Ovary (tissue), 9 donors: ENCODE results near the gene ASB6. TPM values are rescaled to one million over a fixed set of nuclear protein-coding genes. Genes with fewer than 3 reads are reported as not detected.

ENCODE experiments used
- DNase-seq, 5 donors: peaks; one replicate each; pipeline ENCODE4 v3.0.0-alpha.2; 2019 to 2020
- H3K27ac ChIP-seq, 2 donors: fragments of 200-600 bp; one replicate each; pipeline versions ENCODE4 v1.5.1 to v1.8.0; 2019 to 2022
- H3K27me3 ChIP-seq: fragments of 200-600 bp; one replicate; pipeline ENCODE4 v1.8.0; 2022
- H3K36me3 ChIP-seq: fragments of 200-600 bp; sonication (generic); one replicate; pipeline ENCODE4 v1.5.1; 2019
- H3K4me1 ChIP-seq: one replicate; pipeline ENCODE4 v1.8.1; 2013; ENCODE audit warnings: mild to moderate bottlenecking, moderate library complexity; ENCODE audit not compliant: insufficient read depth
- H3K4me3 ChIP-seq: fragments of 200-600 bp; sonication (generic); one replicate; pipeline ENCODE4 v1.5.1; 2017
- H3K9me3 ChIP-seq, 2 donors: fragments of 200-600 bp in 1 of 2; sonication (generic) in 1 of 2; one replicate each; pipeline versions ENCODE4 v1.5.1 to v1.8.1; 2013 to 2019; ENCODE audit warnings: mild to moderate bottlenecking in 1 of 2, moderate library complexity in 1 of 2
- CTCF ChIP-seq, 3 donors: fragments of 450-650 bp in 2 of 3; fragments of 200-600 bp in 1 of 3; IDR thresholded peaks; one replicate each; pipeline versions ENCODE4 v1.5.1 to v1.8.0; 2016 to 2022; ENCODE audit warnings: antibody characterized with exemption in 3 of 3, mild to moderate bottlenecking in 1 of 3
- EP300 ChIP-seq: sonication (generic); formaldehyde crosslinking; IDR thresholded peaks from one replicate; pipeline ENCODE4 v1.6.1; 2017; ENCODE audit warnings: antibody characterized with exemption
- POLR2A ChIP-seq: fragments of 450-650 bp; IDR thresholded peaks from one replicate; pipeline ENCODE4 v1.6.1; 2017; ENCODE audit warnings: antibody characterized with exemption, mild to moderate bottlenecking, moderate library complexity
- WGBS, 3 donors: extraction: QIAGEN DNeasy Blood & Tissue Kit in 1 of 3; methylation state at CpG; one replicate each; pipeline versions ENCODE4 v1.1.5 to v1.1.7; 2013 to 2017; 5-methylcytosine and 5-hydroxymethylcytosine counted together
- intact Hi-C, 4 donors: fragments of 100-400 bp; cut with DNase I; formaldehyde crosslinking; loops; one replicate each; pipeline versions ENCODE4 v1.11.0 to v1.15.1; 2022 to 2023
- polyA plus RNA-seq, 2 donors: library from polyadenylated mRNA; stranded (reverse); fragments of 200-250 nt in 1 of 2; fragments of 350-450 nt in 1 of 2; fragmentation: Illumina TruSeq in 1 of 2; extraction: RNeasy Lipid Tissue Mini Kit (QIAGEN cat#74804) in 1 of 2; gene quantifications; one replicate each; pipeline ENCODE4 v1.2.3, GENCODE V29; 2013 to 2014
- total RNA-seq, 7 donors: library from RNA; depleted of rRNA in 2 of 7; stranded (reverse); fragments of >200 nt in 2 of 7; fragmentation: NEBNext Ultra II Directional in 3 of 7; extraction: Animal tissue kit (Norgen Biotek cat#: 25700) in 3 of 7; gene quantifications; one replicate each; pipeline versions ENCODE4 v1.1.0 to v1.2.4, GENCODE V29; 2016 to 2023
- donor health status: DM: no; HTN: no; CAD: no; lungs with moderate emphysema.
- donor health status: DM: no; HTN: no; CAD: no.
- donor health status: Bipolar disorder and iron deficiency.
- donor health status: DM: yes; HTN: yes; CAD: no.
- donor health status: DM: no; HTN: no; CAD: no.
- donor health status: DM: yes; HTN: yes; CAD: no.

Gene ASB6
- total and polyA plus RNA-seq, 9 donors: 6.3 to 20.1 (median 16.6) TPM

- H3K4me3 ChIP-seq: no peak overlapping the region
Measured at GRCh38 chr9:129667378-129667777, 25.4 kb upstream of the ASB6 start.

GRCh38 chr9:129666575-129666974 lies 24.6 kb upstream of the ASB6 start:
- intact Hi-C loops: loop anchor here in 1 of 4 donors (5.0 kb wide), 1 partner anchor 816 kb away; no protein-coding TSS in a partner anchor
- no peak overlapping the region for H3K27ac ChIP-seq

More at GRCh38 chr9:129667378-129667777, 25.4 kb upstream of the ASB6 start:
- no peak overlapping the region for H3K27ac ChIP-seq
- no peak for TF ChIP-seq POLR2A
- no peak for TF ChIP-seq EP300
- no peak for TF ChIP-seq CTCF (IDR thresholded peaks at IDR 0.05)
- 74 to 84% (median 79%) methylated on average over 11 of the region's 11 CpGs for WGBS, 3 donors
- no peaks in the 10 kb centered on the region for H3K27me3 ChIP-seq
- no peak for DNase-seq
- intact Hi-C loops: loop anchor here in 1 of 4 donors (5.0 kb wide), 1 partner anchor 815 kb away; no protein-coding TSS in a partner anchor
- no peaks in the 10 kb centered on the region for H3K36me3 ChIP-seq
- H3K4me1 ChIP-seq: no peaks in the 10 kb centered on the region
- no peaks in the 10 kb centered on the region for H3K9me3 ChIP-seq

DNA sequence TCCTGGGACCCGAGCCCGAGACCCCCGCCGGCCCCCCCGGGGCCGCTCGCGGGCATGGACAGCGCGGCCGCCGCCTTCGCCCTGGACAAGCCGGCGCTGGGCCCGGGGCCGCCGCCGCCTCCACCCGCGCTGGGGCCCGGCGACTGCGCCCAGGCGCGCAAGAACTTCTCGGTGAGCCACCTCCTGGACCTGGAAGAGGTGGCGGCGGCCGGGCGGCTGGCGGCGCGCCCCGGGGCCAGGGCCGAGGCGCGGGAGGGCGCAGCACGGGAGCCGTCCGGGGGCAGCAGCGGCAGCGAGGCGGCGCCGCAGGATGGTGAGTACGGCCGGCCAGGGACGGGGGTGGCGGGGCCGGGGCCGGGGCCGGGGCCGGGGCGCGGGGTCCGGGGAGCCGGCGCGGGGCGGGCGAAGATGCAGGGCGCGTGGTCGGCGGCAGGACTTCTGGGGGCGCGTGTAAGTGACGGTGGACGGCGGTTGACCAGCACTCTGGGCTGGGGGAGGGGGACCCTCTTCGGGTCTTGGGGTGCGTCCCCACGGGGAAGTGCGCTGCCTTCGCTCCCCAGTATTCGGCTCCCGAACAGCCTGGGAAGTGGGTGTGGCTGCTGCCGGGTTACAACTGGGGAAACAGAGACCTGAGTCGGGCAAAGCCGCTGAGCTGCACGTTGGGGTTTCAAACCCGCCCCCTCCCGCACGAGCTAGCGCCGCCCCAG lies 24.0 kb upstream of the ASB6 start:
- H3K27ac ChIP-seq: no peak overlapping the region
- TF ChIP-seq EP300: no peak
- no peak for TF ChIP-seq CTCF (IDR thresholded peaks at IDR 0.05)
- TF ChIP-seq POLR2A: no peak

More at GRCh38 chr9:129666575-129666974, 24.6 kb upstream of the ASB6 start:
- H3K27me3 ChIP-seq: no peaks in the 10 kb centered on the region
- TF ChIP-seq CTCF (IDR thresholded peaks at IDR 0.05) (no peak), POLR2A (no peak), EP300 (no peak)
- H3K4me3 ChIP-seq: no peak overlapping the region
- no peaks in the 10 kb centered on the region for H3K4me1 ChIP-seq
- no peaks in the 10 kb centered on the region for H3K36me3 ChIP-seq
- no peak for DNase-seq
- no peaks in the 10 kb centered on the region for H3K9me3 ChIP-seq
- WGBS, 3 donors: 20 to 24% (median 23%) methylated on average over 13 of the region's 13 CpGs

GRCh38 chr9:129665389-129665775 lies 23.4 kb upstream of the ASB6 start, which contains the start of gene PRRX2:
Gene PRRX2, plus strand, starts transcription at chr9:129665647. Its CDS starts 221 bp downstream, at chr9:129665868.
- TF ChIP-seq CTCF (IDR thresholded peaks at IDR 0.05): no peak
- TF ChIP-seq POLR2A: no peak
- no peak for TF ChIP-seq EP300
- WGBS, 3 donors: 1 to 2% (median 1%) methylated on average over 25 to 37 of the region's 37 CpGs
- intact Hi-C loops: loop anchor here in 1 of 4 donors (5.0 kb wide), 1 partner anchor 817 kb away; no protein-coding TSS in a partner anchor
- DNase-seq: no peak
- H3K27me3 ChIP-seq: no peaks in the 10 kb centered on the region
- H3K4me1 ChIP-seq: no peaks in the 10 kb centered on the region
- no peaks in the 10 kb centered on the region for H3K36me3 ChIP-seq
- no peak within 1 kb of the TSS for H3K27ac ChIP-seq
- no peaks in the 10 kb centered on the region for H3K9me3 ChIP-seq
- peak within 1 kb of the TSS; percentile 23 for H3K4me3 ChIP-seq

More for the DNA sequence above, 24.0 kb upstream of the ASB6 start:
- no peaks in the 10 kb centered on the region for H3K27me3 ChIP-seq
- H3K36me3 ChIP-seq: no peaks in the 10 kb centered on the region
- WGBS, 3 donors: 2 to 3% (median 2%) methylated on average over 30 to 88 of the region's 88 CpGs
- peak overlapping the region; percentile 23 for H3K4me3 ChIP-seq
- intact Hi-C loops: loop anchor here in 1 of 4 donors (5.0 kb wide), 1 partner anchor 816 kb away; no protein-coding TSS in a partner anchor
- H3K4me1 ChIP-seq: no peaks in the 10 kb centered on the region
- no peaks in the 10 kb centered on the region for H3K9me3 ChIP-seq
- DNase-seq: no peak
